ENCODE measurements around the gene KMT2C. TPM values are rescaled to one million over a fixed set of nuclear protein-coding genes. Genes with fewer than 3 reads are reported as not detected.
"Not testable (repeated sequence)": the region's sequence is repeated elsewhere in the genome, so short reads cannot be mapped to it uniquely, and the experiment has no call there.

KMT2C gene
- total and polyA plus RNA-seq, 2 of the 8 experiments (the other 6 are each of a cell fraction or from before 2014, with no cell fraction given): 9.1 to 40.8 TPM

DNA sequence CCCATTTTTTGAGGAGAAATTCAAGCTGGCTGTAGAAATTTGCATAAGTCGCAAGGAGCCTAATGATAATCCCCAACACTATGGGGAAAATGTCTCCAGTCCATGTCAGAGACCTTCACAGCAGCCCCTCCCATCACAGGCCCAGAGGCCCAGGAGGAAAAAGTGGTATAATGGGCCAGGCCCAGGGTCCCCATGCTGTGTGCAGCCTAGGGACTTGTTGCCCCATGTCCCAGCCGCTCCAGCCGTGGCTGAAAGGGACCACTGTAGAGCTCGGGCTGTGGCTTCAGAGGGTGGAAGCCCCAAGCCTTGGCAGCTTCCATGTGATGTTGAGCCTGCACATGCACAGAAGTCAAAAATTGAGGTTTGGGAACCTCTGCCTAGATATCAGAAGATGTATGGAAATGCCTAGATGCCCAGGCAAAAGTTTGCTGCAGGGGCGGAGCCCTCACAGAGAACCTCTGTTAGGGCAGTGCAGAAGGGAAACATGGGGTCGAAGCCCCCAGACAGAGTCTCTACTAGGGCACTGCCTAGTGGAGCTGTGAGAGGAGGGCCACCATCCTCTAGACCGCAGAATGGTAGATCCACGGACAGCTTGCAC is 35.3 kb upstream of the KMT2C start:
- H3K9ac ChIP-seq (replicated peaks in 1 of 4; ENCODE audit: extremely low read depth in 1 of 4, low read depth in 3 of 4, low read length in 3 of 4); H3K79me2 ChIP-seq (ENCODE audit: control insufficient read depth in 1 of 2, insufficient read depth in 2 of 2, low read length in 2 of 2); H3K23ac ChIP-seq (ENCODE audit: insufficient read length); H3K4ac ChIP-seq (replicated peaks; ENCODE audit: insufficient read length, low read depth, low read length); H3K27ac ChIP-seq (ENCODE audit: low read depth, low read length); H2BK20ac ChIP-seq (ENCODE audit: low read length); H2BK15ac ChIP-seq (ENCODE audit: low read length); FAIRE-seq; H2AK5ac ChIP-seq (ENCODE audit: low read depth, low read length); H2BK120ac ChIP-seq (replicated peaks; ENCODE audit: low read depth, low read length); H2AFZ ChIP-seq (ENCODE audit: low read length); H3K27me3 ChIP-seq (replicated peaks in 1 of 4; ENCODE audit: control insufficient read depth in 3 of 4, extremely low read depth in 1 of 4, insufficient read depth in 3 of 4, low read length in 3 of 4); H3K23me2 ChIP-seq (ENCODE audit: low read depth, low read length); H2BK5ac ChIP-seq (ENCODE audit: low read depth, low read length); H2BK12ac ChIP-seq (ENCODE audit: low read depth, low read length); H3K18ac ChIP-seq (ENCODE audit: extremely low read depth, low read length); DNase-seq (ENCODE audit: low read depth in 1 of 2, low spot score in 2 of 2); H4K20me1 ChIP-seq (replicated peaks in 1 of 2; ENCODE audit: control insufficient read depth in 1 of 2, insufficient read depth in 2 of 2, low read length in 2 of 2); H3K4me1 ChIP-seq (replicated peaks in 1 of 4; ENCODE audit: control insufficient read depth in 3 of 4, insufficient read depth in 4 of 4, low read length in 3 of 4); H4K5ac ChIP-seq (ENCODE audit: insufficient read length, low read depth, low read length); H3K4me2 ChIP-seq (ENCODE audit: insufficient read depth in 1 of 2, low read depth in 2 of 2, low read length in 2 of 2); H3K36me3 ChIP-seq (ENCODE audit: control insufficient read depth in 2 of 4, insufficient read depth in 4 of 4, low read length in 3 of 4); H3K14ac ChIP-seq (ENCODE audit: insufficient read length); H3K56ac ChIP-seq (replicated peaks; ENCODE audit: insufficient read length, low read depth, low read length); H3K4me3 ChIP-seq (ENCODE audit: extremely low read depth in 1 of 4, insufficient read depth in 2 of 4, low read depth in 3 of 4, low read length in 4 of 4); H4K8ac ChIP-seq (ENCODE audit: extremely low read depth, insufficient read depth, low read length); H3K79me1 ChIP-seq (ENCODE audit: low read depth, low read length); H4K91ac ChIP-seq (replicated peaks; ENCODE audit: insufficient read length, low read length): not testable (repeated sequence)
- POLR2A ChIA-PET (ENCODE audit: partially characterized antibody): interaction anchor here (1.5 kb wide), 1 partner anchor 8 kb away, joined by 3 read pairs; no protein-coding TSS in a partner anchor
- 91% methylated on average over 8 of the region's 8 CpGs; no CpG with 5 or more reads in 1 of the 2 experiments for WGBS, 2 experiments (ENCODE audit: extremely low coverage in 1 of 2, insufficient coverage in 1 of 2, insufficient read length in 1 of 2, insufficient replicate concordance in 2 of 2, low coverage in 1 of 2, low lambda C conversion rate in 2 of 2, missing lambda C conversion rate in 1 of 2)
- CTCF ChIA-PET (ENCODE audit: partially characterized antibody): interaction anchor here (0.9 kb wide), 1 partner anchor 134 kb away, joined by 4 read pairs; no protein-coding TSS in a partner anchor
- peaks cover 9 to 11% of the 10 kb centered on the region in 2 experiments; a peak in 2 of 4 replicates for H3K9me3 ChIP-seq (ENCODE audit: insufficient read depth in 2 of 2, low read depth in 1 of 2, low read length in 1 of 2)

All from H1 (cell line).